ENCODE data around the gene WASHC1. TPM values are rescaled to one million over a fixed set of nuclear protein-coding genes. Genes with fewer than 3 reads are reported as not detected.
"Not testable (repeated sequence)": the region's sequence is repeated elsewhere in the genome, so short reads cannot be mapped to it uniquely, and the experiment has no call there.

The WASHC1 gene
- total RNA-seq, 1 donor from 2014 or later: 15.0 TPM

- not testable (repeated sequence) for H3K4me3 Mint-ChIP-seq (ENCODE audit: unreplicated experiment); DNase-seq (ENCODE audit: extremely low spot score, unreplicated experiment); H3K9me3 Mint-ChIP-seq (ENCODE audit: unreplicated experiment); H3K27ac Mint-ChIP-seq (ENCODE audit: unreplicated experiment); H3K4me1 Mint-ChIP-seq (ENCODE audit: unreplicated experiment); H3K36me3 Mint-ChIP-seq (ENCODE audit: unreplicated experiment)
- H3K27me3 Mint-ChIP-seq (ENCODE audit: unreplicated experiment): peaks cover 19% of the 10 kb centered on the region
Observed at GRCh38 chr9:45180-45878, 16.1 kb upstream of the WASHC1 start.

GRCh38 chr9:44416-44815, 15.2 kb upstream of the WASHC1 start:
- not testable (repeated sequence) for H3K36me3 Mint-ChIP-seq (ENCODE audit: unreplicated experiment); H3K4me1 Mint-ChIP-seq (ENCODE audit: unreplicated experiment); H3K4me3 Mint-ChIP-seq (ENCODE audit: unreplicated experiment); H3K9me3 Mint-ChIP-seq (ENCODE audit: unreplicated experiment); H3K27ac Mint-ChIP-seq (ENCODE audit: unreplicated experiment); DNase-seq (ENCODE audit: extremely low spot score, unreplicated experiment)
- H3K27me3 Mint-ChIP-seq (ENCODE audit: unreplicated experiment): peaks cover 16% of the 10 kb centered on the region

GRCh38 chr9:43636-44035, 14.4 kb upstream of the WASHC1 start:
- not testable (repeated sequence) for H3K4me3 Mint-ChIP-seq (ENCODE audit: unreplicated experiment); H3K36me3 Mint-ChIP-seq (ENCODE audit: unreplicated experiment); H3K27ac Mint-ChIP-seq (ENCODE audit: unreplicated experiment); DNase-seq (ENCODE audit: extremely low spot score, unreplicated experiment); H3K4me1 Mint-ChIP-seq (ENCODE audit: unreplicated experiment); H3K9me3 Mint-ChIP-seq (ENCODE audit: unreplicated experiment)
- H3K27me3 Mint-ChIP-seq (ENCODE audit: unreplicated experiment): peaks cover 16% of the 10 kb centered on the region

- H3K9me3 Mint-ChIP-seq (ENCODE audit: unreplicated experiment); DNase-seq (ENCODE audit: extremely low spot score, unreplicated experiment); H3K27ac Mint-ChIP-seq (ENCODE audit: unreplicated experiment); H3K36me3 Mint-ChIP-seq (ENCODE audit: unreplicated experiment); H3K4me3 Mint-ChIP-seq (ENCODE audit: unreplicated experiment); H3K4me1 Mint-ChIP-seq (ENCODE audit: unreplicated experiment): not testable (repeated sequence)
- H3K27me3 Mint-ChIP-seq (ENCODE audit: unreplicated experiment): peaks cover 16% of the 10 kb centered on the region
Observed at GRCh38 chr9:43116-43515, 13.9 kb upstream of the WASHC1 start.

GRCh38 chr9:41819-42218, 12.6 kb upstream of the WASHC1 start:
- DNase-seq (ENCODE audit: extremely low spot score, unreplicated experiment); H3K36me3 Mint-ChIP-seq (ENCODE audit: unreplicated experiment); H3K9me3 Mint-ChIP-seq (ENCODE audit: unreplicated experiment); H3K4me3 Mint-ChIP-seq (ENCODE audit: unreplicated experiment); H3K4me1 Mint-ChIP-seq (ENCODE audit: unreplicated experiment); H3K27ac Mint-ChIP-seq (ENCODE audit: unreplicated experiment): not testable (repeated sequence)
- peaks cover 16% of the 10 kb centered on the region for H3K27me3 Mint-ChIP-seq (ENCODE audit: unreplicated experiment)

- not testable (repeated sequence) for H3K27ac Mint-ChIP-seq (ENCODE audit: unreplicated experiment); H3K9me3 Mint-ChIP-seq (ENCODE audit: unreplicated experiment); H3K4me1 Mint-ChIP-seq (ENCODE audit: unreplicated experiment); H3K4me3 Mint-ChIP-seq (ENCODE audit: unreplicated experiment); H3K36me3 Mint-ChIP-seq (ENCODE audit: unreplicated experiment); DNase-seq (ENCODE audit: extremely low spot score, unreplicated experiment)
- peaks cover 16% of the 10 kb centered on the region for H3K27me3 Mint-ChIP-seq (ENCODE audit: unreplicated experiment)
Observed at GRCh38 chr9:41261-41676, 12.0 kb upstream of the WASHC1 start.

- not testable (repeated sequence) for H3K4me1 Mint-ChIP-seq (ENCODE audit: unreplicated experiment); H3K27me3 Mint-ChIP-seq (ENCODE audit: unreplicated experiment); DNase-seq (ENCODE audit: extremely low spot score, unreplicated experiment); H3K4me3 Mint-ChIP-seq (ENCODE audit: unreplicated experiment); H3K27ac Mint-ChIP-seq (ENCODE audit: unreplicated experiment); H3K36me3 Mint-ChIP-seq (ENCODE audit: unreplicated experiment); H3K9me3 Mint-ChIP-seq (ENCODE audit: unreplicated experiment)
Observed at GRCh38 chr9:32308-32707, 3.1 kb upstream of the WASHC1 start.

- H3K27me3 Mint-ChIP-seq (ENCODE audit: unreplicated experiment); H3K9me3 Mint-ChIP-seq (ENCODE audit: unreplicated experiment); DNase-seq (ENCODE audit: extremely low spot score, unreplicated experiment); H3K27ac Mint-ChIP-seq (ENCODE audit: unreplicated experiment); H3K4me1 Mint-ChIP-seq (ENCODE audit: unreplicated experiment); H3K4me3 Mint-ChIP-seq (ENCODE audit: unreplicated experiment); H3K36me3 Mint-ChIP-seq (ENCODE audit: unreplicated experiment): not testable (repeated sequence)
Observed at GRCh38 chr9:28775-29174, 481 bp downstream of the WASHC1 start.

- not testable (repeated sequence) for H3K9me3 Mint-ChIP-seq (ENCODE audit: unreplicated experiment); H3K27ac Mint-ChIP-seq (ENCODE audit: unreplicated experiment); H3K27me3 Mint-ChIP-seq (ENCODE audit: unreplicated experiment); H3K36me3 Mint-ChIP-seq (ENCODE audit: unreplicated experiment); DNase-seq (ENCODE audit: extremely low spot score, unreplicated experiment); H3K4me3 Mint-ChIP-seq (ENCODE audit: unreplicated experiment); H3K4me1 Mint-ChIP-seq (ENCODE audit: unreplicated experiment)
Observed at GRCh38 chr9:21621-22020, 7.6 kb downstream of the WASHC1 start.

GRCh38 chr9:16875-17274, 12.4 kb downstream of the WASHC1 start:
- not testable (repeated sequence) for H3K4me1 Mint-ChIP-seq (ENCODE audit: unreplicated experiment); H3K27me3 Mint-ChIP-seq (ENCODE audit: unreplicated experiment); H3K36me3 Mint-ChIP-seq (ENCODE audit: unreplicated experiment); DNase-seq (ENCODE audit: extremely low spot score, unreplicated experiment); H3K27ac Mint-ChIP-seq (ENCODE audit: unreplicated experiment); H3K9me3 Mint-ChIP-seq (ENCODE audit: unreplicated experiment); H3K4me3 Mint-ChIP-seq (ENCODE audit: unreplicated experiment)

- not testable (repeated sequence) for H3K9me3 Mint-ChIP-seq (ENCODE audit: unreplicated experiment); H3K4me1 Mint-ChIP-seq (ENCODE audit: unreplicated experiment); H3K27ac Mint-ChIP-seq (ENCODE audit: unreplicated experiment); H3K36me3 Mint-ChIP-seq (ENCODE audit: unreplicated experiment); H3K4me3 Mint-ChIP-seq (ENCODE audit: unreplicated experiment); H3K27me3 Mint-ChIP-seq (ENCODE audit: unreplicated experiment); DNase-seq (ENCODE audit: extremely low spot score, unreplicated experiment)
Observed at GRCh38 chr9:14129-14809, 15.0 kb downstream of the WASHC1 start.

All from osteocyte (in vitro differentiated cells).